HG03354 (cell line): ENCODE measurements around the gene PRSS38.

ENCODE experiments used
- ATAC-seq: cut with Tn5 transposase; IDR thresholded peaks from one replicate; pipeline ENCODE4 v1.9.1; 2021; ENCODE audit warnings: mild to moderate bottlenecking; ENCODE audit not compliant: unreplicated experiment, poor library complexity, severe bottlenecking

Gene PRSS38

GRCh38 chr1:227791425-227792143, 23.9 kb upstream of the PRSS38 start:
- no peak for ATAC-seq

DNA sequence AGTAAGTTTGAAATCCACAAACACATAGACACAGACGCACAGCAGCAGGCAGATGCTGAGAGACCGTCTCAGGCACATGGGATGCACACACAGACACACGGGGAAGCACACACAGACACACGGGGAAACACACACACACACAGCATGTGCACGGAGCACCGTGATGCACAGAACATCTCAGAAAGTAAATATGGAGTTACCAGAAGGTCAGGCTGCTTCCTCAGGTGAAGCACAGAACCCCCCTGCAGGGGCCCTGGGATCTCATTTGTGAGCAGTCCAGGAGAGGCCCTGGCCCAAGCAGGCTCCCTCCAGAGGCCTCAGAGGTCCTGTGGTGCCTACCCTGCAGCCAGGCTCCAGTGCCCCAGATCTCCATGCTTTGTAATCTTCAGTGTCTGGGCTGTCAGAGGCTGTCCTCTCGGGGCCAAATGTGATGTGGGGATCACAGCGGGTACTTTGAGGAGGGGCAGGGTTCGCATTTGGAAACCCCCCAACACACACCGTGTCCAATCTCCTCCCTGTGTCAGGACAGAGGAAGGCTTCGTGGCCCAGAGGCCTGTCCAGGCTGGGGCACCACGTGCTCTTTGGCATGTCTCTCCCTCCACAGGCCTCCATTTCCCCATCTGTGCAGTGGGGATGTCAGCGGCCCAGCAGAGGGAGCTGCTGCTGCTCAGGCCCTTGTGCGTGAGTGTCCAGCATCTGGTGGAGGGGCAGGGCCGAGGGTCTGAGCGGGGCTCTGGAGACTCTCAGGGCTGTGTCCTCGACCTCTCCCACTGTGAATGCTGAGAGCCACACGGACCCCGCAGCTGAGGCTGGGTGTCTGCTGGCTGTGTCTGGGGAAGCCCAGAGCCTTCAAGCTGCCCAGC, 23.0 kb upstream of the PRSS38 start:
- ATAC-seq, result no peak

- no peak for ATAC-seq
Observed at GRCh38 chr1:227793079-227793947, 22.2 kb upstream of the PRSS38 start.

GRCh38 chr1:227793948-227794816, 21.3 kb upstream of the PRSS38 start:
- no peak for ATAC-seq

GRCh38 chr1:227794817-227795192, 20.7 kb upstream of the PRSS38 start:
- no peak for ATAC-seq

GRCh38 chr1:227795732-227796131, 19.7 kb upstream of the PRSS38 start:
- no peak for ATAC-seq

- no peak for ATAC-seq
Observed at GRCh38 chr1:227796359-227796915, 19.0 kb upstream of the PRSS38 start.

- ATAC-seq, result no peak
Observed at GRCh38 chr1:227797144-227797543, 18.3 kb upstream of the PRSS38 start.

- no peak for ATAC-seq
Observed at GRCh38 chr1:227797625-227798024, 17.9 kb upstream of the PRSS38 start.

DNA sequence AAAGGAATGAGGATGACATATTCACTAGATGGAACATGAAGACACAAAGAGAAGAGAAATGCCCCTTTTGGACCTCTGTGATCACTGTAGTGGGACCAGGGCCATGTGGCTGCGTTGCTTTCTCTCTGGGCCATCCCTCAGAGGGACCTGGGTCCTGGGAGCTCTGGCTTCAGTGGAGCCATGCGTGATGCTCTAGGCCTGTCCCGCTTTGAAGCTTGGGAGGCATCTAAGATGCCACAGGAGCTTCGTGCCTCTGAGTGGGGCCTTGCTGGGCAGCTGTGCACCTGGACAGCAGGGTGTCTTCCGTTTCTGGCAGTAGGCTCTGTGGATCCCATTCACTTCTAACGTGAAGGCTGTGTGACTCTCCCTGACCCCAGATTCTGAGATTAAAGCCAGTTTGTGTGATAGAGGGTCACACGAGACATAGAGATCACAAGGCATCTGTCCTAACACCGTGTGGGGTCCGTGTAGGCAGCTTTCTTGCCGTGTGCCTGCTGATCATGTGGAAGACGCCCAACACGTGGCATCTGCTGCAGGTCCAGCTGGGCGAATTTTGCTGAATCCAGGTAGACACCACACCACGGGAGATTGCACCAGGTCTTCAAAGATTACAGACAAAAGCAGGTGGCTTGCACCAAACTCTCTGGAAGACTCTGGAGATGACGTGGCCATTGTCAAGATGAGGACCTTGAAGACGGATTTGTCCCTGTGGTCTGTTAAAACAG, 17.2 kb upstream of the PRSS38 start:
- no peak for ATAC-seq

DNA sequence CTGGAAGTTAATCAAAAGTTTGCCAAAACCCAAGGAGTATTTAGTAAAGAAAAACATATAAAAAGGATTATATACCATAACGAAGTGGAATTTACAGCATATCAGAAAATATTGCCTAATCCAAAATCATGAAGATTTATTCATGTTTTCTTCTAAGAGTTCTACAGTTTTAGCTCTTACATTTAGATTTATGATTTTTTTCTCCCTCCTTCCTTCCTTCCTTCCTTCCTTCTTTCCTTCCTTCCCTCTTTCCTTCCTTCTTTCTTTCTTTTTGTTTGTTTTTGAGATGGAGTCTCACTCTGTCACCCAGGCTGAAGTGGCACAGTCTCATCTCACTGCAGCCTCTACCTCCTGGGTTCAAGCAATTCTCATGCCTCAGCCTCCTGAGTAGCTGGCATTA, 15.7 kb upstream of the PRSS38 start:
- no peak for ATAC-seq

DNA sequence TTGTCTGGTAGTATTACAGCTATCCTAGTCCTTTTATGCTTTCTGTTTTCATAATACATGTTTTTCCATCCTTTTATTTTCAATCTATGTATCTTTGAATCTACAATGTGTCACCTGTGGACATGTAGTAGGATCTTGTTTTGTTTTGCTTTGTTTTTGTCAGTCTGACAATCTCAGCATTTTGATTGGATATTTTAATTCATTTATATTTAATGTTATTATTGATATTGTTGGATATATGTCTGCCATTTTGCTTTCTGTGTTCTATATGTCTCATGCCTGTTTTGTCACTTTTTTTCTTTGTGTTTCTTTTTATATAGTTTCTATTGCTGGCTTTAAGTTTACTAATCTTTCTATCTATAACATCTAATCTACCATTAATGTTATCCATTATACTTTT, 11.5 kb upstream of the PRSS38 start:
- ATAC-seq, result no peak

- ATAC-seq, result no peak
Observed at GRCh38 chr1:227805606-227806197, 9.8 kb upstream of the PRSS38 start.

DNA sequence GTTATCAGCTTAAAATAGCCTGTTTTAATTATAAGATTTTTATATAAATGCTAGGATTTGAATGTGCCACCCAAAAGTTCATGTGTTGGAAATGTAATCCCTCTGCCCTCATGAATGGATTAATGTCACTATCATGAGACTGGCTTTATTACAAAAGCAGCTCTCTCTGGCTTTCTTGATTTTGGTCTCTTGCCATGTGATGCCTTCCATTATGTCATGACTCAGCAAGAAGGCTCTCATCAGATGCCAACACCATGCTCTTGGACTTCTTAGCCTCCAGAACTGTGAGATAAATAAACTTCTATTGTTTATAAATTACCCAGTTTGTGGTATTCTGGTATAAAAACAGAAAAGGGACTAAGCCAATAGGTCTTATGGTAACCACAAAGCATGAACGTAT, 6.9 kb upstream of the PRSS38 start:
- no peak for ATAC-seq

- no peak for ATAC-seq
Observed at GRCh38 chr1:227809026-227809425, 6.4 kb upstream of the PRSS38 start.

DNA sequence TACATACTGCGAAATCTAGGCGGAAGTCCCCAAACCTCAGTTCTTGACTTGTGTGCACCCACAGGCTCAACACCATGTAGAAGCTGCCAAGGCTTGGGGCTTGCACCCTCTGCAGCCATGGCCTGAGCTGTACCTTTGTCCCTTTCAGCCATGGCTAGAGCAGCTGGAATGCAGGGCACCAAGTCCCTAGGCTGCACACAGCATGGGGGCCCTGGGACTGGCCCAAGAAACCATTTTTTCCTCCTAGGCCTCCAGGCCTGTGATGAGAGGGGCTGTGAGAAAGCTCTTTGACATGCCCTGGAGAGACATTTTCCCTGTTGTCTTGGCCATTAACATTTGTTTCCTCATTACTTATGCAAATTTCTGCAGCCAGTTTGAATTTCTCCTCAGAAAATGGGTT, 1.5 kb upstream of the PRSS38 start:
- ATAC-seq, result no peak

GRCh38 chr1:227816750-227817446, 1.4 kb downstream of the PRSS38 start:
- no peak for ATAC-seq

- no peak for ATAC-seq
Observed at GRCh38 chr1:227823537-227823936, 8.1 kb downstream of the PRSS38 start.
